GM10248 (cell line): Measurements from ENCODE around the gene LRP1-AS.

Experiments used
- CTCF ChIA-PET: fragments of 300-600 bp; sonication (Branson Sonifier 250); formaldehyde crosslinking; extraction: SDS; loops from one replicate; lab custom pipeline; 2021; ENCODE audit warnings: antibody characterized with exemption; lab: Yijun Ruan, JAX
- POLR2A ChIA-PET: fragments of 350-650 bp; sonication (Branson Sonifier 250); formaldehyde crosslinking; extraction: SDS; loops from one replicate; lab custom pipeline; 2020; ENCODE audit warnings: antibody characterized with exemption; lab: Yijun Ruan, JAX
- DNase-seq: peaks from one replicate; pipeline ENCODE4 v3.0.0; 2012; ENCODE audit errors: extremely low spot score
- CTCF ChIP-seq: IDR thresholded peaks from 2 replicates; pipeline ENCODE4 v1.5.1; 2012; ENCODE audit warnings: mild to moderate bottlenecking, low read depth; ENCODE audit errors: extremely low read depth, missing control alignments, control extremely low read depth

Gene LRP1-AS

GRCh38 chr12:57176846-57177245 lies 29.4 kb upstream of the LRP1-AS start:
- CTCF ChIA-PET: interaction anchor here (1.0 to 11.3 kb wide), 6 partner anchors 8 to 85 kb away, joined by 3 to 122 read pairs (median 4); no protein-coding TSS in a partner anchor
- DNase-seq: no peak
- TF ChIP-seq CTCF: no peak
- POLR2A ChIA-PET: interaction anchor here (0.7 kb wide), 1 partner anchor 580 kb away, joined by 4 read pairs; no protein-coding TSS in a partner anchor

GRCh38 chr12:57176139-57176477 lies 28.7 kb upstream of the LRP1-AS start:
- no peak for TF ChIP-seq CTCF
- no peak for DNase-seq
- ChIA-PET CTCF (interaction anchor here (1.0 to 11.3 kb wide), 11 partner anchors 8 to 84 kb away, joined by 3 to 122 read pairs (median 5); partner anchors contain the start of gene LRP1), POLR2A (interaction anchor here (0.7 kb wide), 1 partner anchor 580 kb away, joined by 4 read pairs; no protein-coding TSS in a partner anchor)

DNA sequence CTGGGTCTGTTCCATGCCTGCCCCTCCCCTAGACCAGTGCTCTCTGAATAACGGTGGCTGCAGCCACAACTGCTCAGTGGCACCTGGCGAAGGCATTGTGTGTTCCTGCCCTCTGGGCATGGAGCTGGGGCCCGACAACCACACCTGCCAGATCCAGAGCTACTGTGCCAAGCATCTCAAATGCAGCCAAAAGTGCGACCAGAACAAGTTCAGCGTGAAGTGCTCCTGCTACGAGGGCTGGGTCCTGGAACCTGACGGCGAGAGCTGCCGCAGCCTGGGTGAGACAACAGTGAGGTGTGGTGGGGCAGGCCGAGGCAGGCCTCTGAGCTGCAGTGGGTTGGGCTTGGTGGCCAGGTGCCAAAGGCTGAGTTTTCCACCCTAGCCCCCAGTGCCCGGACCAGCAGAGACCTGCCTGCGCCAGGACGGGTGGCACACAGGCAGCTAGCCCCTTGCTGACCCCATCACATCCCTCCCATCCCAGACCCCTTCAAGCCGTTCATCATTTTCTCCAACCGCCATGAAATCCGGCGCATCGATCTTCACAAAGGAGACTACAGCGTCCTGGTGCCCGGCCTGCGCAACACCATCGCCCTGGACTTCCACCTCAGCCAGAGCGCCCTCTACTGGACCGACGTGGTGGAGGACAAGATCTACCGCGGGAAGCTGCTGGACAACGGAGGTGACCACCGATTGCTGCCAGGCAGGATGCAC lies 28.2 kb upstream of the LRP1-AS start:
- TF ChIP-seq CTCF: peak; percentile 42
- CTCF ChIA-PET: interaction anchor here (0.9 to 11.3 kb wide), 13 partner anchors 9 to 83 kb away, joined by 3 to 122 read pairs (median 4); partner anchors contain the start of gene LRP1
- POLR2A ChIA-PET: no interaction called here
- DNase-seq: peak; percentile 77

- POLR2A ChIA-PET: interaction anchor here (0.6 kb wide), 1 partner anchor 24 kb away, joined by 6 read pairs; no protein-coding TSS in a partner anchor
- CTCF ChIA-PET: interaction anchor here (0.9 to 11.3 kb wide), 22 partner anchors 9 to 824 kb away, joined by 3 to 122 read pairs (median 6); partner anchors contain the start of genes LRP1 and STAT6
- no peak for DNase-seq
- TF ChIP-seq CTCF: no peak
Observed at GRCh38 chr12:57173683-57174082, 26.3 kb upstream of the LRP1-AS start.

DNA sequence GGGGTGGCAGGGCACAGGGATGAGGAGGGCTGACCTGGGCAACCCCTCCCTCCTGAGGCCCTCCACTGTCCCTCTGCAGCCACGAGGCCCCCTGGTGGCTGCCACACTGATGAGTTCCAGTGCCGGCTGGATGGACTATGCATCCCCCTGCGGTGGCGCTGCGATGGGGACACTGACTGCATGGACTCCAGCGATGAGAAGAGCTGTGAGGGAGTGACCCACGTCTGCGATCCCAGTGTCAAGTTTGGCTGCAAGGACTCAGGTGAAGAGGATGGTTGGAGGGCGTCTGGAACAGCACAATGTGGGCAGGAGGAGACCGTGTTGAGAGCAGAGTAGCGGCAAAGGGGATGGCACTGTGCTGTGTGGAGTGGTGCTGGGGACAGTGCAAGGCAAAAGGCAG lies 25.7 kb upstream of the LRP1-AS start:
- peak; percentile 67 for TF ChIP-seq CTCF
- POLR2A ChIA-PET: no interaction called here
- peak; percentile 59 for DNase-seq
- CTCF ChIA-PET: interaction anchor here (1.0 to 11.3 kb wide), 22 partner anchors 8 to 172 kb away, joined by 3 to 122 read pairs (median 6); partner anchors contain the start of genes LRP1 and STAT6

DNA sequence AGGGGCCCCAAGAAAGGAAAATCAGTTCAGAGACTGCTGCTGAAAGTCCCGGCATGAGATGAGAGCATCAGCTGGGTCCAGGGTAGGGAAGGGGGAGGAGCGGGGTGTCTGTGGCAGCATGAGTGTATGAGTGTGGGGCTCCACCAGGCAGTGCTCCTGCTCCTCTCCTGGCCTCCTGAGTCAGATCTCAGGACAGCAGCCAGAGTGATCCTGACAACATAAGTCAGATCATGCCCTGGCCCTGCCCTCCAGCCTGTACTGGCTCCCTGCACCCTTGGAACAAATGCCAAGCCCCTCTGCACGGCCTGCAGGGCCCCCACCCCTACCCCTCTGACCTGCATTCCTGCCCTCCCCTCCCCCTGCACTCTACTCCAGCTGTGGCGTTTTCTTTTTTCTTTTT lies 24.2 kb upstream of the LRP1-AS start:
- TF ChIP-seq CTCF: no peak
- POLR2A ChIA-PET: no interaction called here
- CTCF ChIA-PET: interaction anchor here (1.4 to 11.3 kb wide), 4 partner anchors 13 to 101 kb away, joined by 3 to 122 read pairs (median 12); no protein-coding TSS in a partner anchor
- DNase-seq: no peak
